GM21786 (cell line): ENCODE results near the gene BOLA1.
"Not testable (repeated sequence)": the region's sequence is repeated elsewhere in the genome, so short reads cannot be mapped to it uniquely, and the experiment has no call there.

Experiments
- ATAC-seq: cut with Tn5 transposase; IDR thresholded peaks from one replicate; pipeline ENCODE4 v1.9.1; 2021; ENCODE audit not compliant: unreplicated experiment

The BOLA1 gene

DNA sequence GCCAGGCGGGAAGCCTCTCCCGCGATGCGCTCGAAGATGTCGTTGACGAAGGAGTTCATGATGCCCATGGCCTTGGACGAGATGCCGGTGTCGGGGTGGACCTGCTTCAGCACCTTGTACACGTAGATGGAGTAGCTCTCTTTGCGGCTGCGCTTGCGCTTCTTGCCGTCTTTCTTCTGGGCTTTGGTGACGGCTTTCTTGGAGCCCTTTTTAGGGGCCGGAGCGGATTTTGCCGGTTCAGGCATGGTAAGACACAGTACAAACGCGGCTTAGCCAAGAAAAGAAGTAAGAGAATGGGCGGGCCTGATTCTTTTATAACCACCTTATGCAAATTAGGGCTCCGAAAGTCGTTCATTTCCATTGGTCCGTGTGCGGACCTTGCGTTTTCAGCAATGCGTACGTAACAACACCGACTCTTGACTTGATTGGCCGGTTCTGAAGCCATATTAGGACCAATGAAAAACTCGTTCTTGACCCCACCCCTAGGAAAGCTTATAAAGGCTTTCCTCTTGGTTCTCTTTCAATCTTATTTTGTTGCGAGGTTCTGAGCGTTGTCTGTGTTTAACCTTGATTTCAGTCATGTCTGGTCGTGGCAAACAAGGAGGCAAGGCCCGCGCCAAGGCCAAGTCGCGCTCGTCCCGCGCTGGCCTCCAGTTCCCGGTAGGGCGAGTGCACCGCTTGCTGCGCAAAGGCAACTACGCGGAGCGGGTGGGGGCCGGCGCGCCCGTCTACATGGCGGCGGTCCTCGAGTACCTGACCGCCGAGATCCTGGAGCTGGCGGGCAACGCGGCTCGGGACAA is 12.8 kb upstream of the BOLA1 start:
- ATAC-seq = peak; percentile 55

DNA sequence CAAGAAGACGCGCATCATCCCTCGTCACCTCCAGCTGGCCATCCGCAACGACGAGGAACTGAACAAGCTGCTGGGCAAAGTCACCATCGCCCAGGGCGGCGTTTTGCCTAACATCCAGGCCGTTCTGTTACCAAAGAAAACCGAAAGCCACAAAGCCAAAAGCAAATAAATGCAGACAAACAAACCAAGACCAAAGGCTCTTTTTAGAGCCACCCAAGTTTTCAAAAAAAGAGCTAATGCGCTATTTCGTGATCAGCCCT is 12.2 kb upstream of the BOLA1 start:
- ATAC-seq = not testable (repeated sequence)

DNA sequence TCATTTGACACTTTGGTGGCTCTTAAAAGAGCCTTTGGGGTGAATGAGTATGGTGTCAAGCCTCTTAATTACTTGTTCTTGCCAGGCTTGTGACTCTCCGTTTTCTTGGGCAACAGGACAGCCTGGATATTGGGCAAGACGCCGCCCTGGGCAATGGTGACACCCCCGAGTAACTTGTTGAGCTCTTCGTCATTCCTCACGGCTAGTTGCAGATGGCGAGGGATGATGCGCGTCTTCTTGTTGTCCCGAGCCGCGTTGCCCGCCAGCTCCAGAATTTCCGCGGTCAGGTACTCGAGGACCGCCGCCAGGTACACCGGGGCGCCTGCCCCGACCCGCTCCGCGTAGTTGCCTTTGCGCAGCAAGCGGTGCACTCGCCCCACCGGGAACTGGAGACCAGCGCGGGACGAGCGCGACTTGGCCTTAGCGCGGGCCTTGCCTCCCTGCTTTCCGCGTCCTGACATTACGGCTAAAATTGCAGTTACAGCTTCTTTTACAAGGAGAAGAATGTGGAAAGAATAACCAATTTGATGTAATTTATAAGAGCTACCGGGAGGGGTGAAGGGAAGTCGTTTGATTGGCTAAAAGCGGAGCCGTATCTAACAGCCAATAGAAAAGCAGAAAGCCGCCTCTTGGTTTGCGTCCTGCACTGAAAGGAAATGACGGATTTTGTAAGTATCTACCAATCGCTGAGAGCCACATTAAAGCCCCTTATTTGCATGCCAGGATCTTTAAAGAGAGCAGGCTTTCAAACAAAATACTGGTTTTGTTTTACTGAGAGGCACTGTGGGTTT is 11.7 kb upstream of the BOLA1 start:
- peak; percentile 45 for ATAC-seq

DNA sequence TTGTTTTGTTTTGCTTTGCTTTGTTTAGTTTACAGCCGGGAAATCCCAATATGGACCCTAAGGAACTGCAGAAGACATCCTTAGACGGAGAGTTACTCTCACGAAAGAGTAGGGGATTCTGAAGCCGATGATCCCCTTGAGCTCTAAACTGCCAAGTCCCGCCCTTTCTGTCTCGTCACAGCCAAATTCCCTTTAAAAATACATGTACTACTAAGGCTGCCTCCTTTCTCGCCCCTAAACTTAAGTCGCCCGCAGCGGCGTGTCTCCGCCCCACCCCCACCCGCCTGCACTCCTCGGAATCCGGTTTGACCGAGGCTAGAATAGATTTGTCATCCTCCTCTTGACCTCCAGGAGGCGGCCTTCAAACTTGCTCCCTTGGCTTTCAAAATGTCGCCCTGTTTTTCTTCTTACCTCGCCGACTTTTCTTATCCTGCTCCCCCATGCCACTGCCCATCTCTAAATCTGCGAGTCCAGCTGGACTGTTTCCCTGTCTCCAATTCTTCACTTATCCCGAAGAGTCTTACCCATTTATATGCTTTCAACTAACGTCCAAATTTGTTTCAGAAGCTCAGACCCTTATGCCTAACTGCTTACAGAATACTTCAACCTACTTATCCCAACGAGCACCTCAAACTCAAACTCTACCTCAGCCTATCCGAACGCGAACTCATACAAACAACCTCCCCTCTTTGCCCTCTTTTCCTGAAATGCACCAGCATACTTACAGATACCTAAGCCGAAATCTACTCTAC is 10.9 kb upstream of the BOLA1 start:
- ATAC-seq = peak; percentile 14

DNA sequence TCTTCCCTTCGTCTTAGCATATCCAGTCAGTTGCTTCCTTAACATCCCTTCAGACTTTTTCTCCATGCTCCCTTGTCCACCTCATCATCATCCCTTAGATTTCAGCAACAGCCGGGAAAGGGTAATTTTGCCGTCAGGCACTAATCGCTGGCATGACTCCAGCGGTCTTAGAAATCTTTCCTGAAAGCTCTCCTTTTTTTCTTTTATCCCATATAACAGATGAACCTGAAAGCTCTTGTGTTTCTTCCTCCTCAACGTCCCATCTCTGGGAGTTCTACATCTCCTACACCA is 10.4 kb upstream of the BOLA1 start:
- no peak for ATAC-seq

DNA sequence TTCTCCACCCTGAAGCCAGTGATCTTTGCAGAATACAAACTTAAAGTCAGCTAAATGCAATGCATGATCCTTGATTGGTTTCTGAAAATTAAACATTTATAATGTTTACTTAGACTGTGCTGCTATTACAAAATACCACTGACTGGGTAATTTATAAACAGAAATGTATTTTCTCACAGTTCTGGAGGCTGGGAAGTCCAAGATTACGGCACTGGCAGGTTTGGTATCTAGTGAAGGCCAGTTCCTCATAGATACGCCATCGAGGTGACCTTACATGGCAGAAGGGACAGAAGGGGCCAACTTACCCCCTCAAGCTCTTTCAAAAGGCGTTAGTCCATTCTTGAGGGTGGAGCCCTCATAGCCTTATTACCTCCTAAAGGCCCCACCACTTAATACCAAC is 2.8 kb upstream of the BOLA1 start:
- ATAC-seq = no peak

DNA sequence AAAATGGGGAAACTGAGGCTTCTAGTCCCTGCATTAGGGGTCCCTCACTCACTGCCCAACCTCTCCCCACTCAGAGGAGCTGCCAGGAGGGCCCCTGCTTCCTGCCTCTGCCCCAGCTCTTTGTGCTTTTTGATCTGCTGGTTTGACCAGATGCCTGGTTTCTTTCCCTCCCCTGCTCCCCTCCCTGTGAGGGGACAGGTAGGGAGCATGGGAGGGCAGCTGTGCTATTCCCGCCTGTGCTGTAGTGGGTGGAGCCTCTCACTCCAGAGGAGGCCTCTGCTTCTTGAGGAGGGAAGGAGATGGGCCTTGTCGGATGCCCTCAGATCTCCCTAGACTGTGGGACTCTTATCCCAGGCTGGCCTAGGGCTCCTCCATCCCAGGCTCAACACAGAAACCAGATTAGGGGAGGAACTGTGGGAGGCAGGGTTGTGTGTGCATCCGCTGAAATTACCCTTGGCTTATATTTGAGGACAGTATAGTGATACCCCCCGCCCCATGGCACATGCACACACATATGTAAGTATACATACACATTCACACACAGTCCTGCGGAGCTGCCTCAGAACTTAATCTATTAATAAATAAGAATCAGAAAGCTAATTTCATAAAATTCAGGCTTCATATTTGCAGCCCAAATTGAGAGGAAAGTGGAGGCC is 4.6 kb downstream of the BOLA1 start:
- ATAC-seq = no peak

DNA sequence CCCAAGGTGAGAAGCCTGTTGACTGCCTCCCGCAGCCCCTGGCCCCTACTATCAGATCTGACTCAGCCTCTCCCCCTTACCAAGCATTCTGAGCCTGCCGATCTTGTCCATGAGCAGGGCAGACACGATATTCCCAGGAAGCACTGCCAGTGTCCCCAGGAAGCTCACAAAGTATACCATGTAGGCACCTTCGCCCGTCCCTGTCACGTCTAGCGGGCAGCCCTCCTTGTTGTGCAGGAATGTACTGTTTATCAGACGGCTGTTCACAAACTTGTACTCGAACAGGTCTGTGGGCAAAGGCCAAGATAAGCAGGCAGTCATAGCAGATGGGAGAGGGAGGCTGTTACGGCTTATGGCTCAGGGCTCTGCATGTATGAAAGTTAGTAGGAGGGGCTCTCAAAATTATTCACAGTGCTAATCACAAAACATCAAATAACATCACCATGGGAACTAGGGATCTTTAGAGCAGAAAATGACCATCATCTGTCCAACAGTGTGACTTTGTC is 7.3 kb downstream of the BOLA1 start:
- ATAC-seq = no peak

DNA sequence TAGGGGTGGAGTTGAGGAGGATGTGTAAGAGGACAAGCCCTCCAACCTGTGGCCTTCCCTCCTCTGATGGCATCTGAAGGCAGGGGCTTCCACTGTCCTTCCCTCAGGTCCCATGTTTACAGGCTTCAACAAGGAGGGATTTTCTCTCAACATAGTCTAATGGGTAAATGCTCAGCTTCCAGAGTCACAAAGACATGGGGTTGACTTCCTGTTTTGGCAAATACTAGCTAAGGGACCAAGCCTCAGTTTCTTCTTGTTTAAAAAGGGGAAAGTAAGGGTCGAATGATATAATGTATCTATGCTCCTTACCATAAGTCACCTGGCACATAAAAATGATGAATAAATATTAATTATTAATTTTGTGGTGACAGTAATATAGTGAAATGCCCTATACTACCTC is 15.2 kb downstream of the BOLA1 start:
- no peak for ATAC-seq

DNA sequence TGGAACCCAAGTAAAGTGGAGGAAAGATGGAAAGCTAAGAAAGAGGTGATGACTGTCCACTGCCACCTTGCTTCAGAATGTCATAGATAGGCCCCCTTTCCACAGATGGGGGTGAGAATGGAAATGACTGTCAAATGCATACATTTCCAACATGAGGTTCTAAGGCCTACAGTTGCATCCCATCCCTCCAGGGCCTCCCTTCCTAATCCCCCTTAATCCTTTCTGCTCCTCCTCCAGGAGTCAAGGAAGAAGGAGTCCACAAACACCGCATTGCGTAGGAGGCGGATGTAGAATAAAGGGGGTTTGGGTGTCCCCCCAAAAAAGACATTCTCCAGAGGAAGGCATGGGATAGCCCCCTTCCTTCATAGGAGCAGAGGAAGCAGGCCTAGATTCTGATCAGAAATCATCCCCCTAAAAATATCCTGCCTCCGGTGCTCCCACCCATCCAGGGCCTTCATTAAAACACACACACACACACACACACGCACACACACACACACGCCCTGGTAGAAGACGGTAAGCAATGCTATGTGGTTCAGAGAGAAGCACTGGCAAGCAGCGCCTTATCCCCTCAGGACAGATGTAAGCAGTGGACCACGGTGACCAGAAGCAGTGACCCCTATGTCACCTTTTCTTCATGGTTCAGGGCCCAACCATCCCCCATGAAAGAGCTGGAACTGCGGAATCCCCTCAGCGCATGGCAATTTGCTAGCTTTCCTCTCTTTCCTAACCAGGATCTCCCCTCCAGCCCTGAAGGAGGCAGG is 16.2 kb downstream of the BOLA1 start:
- ATAC-seq = no peak

DNA sequence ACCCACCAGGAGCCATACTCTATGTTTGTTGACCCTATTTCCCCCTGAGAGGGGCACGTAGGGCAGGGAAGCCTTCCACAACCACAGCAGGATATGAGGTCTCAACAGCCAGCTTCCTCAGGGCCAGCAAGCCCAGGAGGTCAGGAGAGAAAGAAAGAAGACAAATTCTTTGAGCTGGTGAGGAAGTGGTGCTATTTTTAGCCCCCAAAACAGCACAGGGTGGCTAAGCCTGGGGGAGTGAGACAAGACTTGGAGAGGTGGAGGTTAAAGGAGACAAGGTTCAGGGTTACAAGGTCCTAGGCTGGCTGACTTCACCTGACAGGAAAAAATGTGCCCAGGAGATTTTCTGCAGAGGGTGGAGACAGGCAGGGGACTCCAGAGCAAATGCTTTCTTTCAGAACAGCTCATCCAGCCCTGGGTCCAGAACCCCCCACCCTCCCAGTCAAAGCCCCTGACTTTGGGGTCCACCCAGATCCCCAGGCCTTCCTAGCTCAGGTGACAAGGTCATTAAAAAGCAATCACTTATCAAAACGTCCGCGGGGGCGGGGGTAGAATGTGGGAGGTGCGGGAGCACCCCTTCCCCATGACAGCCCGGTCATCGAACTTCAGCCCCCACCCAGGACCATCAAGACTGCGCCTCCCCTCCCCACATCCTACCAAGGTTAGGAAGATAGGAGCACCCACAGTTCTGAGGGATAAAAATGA is 17.0 kb downstream of the BOLA1 start:
- no peak for ATAC-seq

DNA sequence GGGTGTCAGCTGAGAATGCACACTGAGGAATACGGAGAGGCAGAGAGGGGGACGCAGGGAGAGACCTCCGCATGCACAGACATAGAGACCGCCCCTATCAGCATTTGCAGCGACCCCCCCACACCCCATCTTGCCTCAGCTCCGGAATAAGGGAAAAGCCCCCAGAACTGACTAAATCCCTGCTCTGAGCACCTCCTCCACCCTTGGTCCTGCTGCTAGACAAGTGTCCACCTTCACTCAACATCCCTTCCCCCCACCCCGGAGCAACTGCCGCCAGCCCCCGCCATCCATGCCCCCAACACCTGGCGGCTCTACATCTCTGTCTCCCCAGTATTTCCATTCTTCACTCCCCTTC is 17.5 kb downstream of the BOLA1 start:
- ATAC-seq = no peak

DNA sequence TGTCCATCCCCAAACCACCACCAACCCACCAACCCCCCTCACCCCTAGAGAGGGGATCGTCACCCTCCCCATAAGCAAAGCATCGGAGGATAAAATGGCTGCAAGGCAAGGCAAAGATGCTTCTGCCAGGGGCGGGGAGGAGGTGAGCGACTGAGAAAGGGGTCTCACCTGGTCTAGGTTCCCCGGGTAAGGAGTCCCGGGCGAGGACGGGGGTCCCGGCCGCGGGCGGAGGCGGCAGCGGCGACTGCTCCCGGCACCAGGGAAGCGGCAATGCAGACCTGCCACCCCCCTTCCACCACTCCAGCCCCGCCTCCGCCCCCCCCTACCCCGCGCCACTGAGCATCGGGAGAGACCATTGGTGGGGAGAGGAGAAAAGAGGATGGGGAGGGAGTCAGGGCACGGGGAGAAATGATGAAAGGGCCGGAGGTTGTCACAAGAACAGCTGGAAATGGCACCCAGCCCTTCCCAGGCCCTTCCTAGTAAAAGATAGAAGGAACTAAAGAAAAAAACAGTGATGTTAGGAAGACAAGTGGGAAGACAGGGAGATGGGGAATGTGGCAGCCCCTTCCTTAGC is 18.3 kb downstream of the BOLA1 start, which contains the start of gene SV2A:
TSS of gene SV2A (minus strand) at position 274 of the 574 bp plus-strand sequence. CDS start 4,004 bp downstream, outside the sequence.
- no peak for ATAC-seq

DNA sequence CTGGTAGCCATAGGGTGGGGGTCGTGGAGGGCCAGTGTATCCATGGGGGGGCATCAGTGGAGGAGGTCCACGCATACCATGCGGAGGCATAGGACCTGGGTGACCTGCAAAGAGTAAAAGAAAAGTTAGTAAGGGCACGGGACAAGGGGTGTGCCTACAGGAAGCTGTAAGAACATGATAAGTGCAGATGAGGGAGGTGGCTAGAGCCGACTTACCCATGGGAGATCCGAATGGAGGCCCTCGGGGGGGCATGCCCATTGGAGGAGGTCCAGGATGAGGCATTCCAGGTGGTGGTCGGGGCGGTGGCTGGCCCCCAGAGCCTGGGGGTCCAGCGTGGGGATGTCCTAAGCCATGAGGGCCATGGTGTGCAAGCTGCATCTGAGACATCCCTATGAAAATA is 24.3 kb downstream of the BOLA1 start:
- no peak for ATAC-seq

DNA sequence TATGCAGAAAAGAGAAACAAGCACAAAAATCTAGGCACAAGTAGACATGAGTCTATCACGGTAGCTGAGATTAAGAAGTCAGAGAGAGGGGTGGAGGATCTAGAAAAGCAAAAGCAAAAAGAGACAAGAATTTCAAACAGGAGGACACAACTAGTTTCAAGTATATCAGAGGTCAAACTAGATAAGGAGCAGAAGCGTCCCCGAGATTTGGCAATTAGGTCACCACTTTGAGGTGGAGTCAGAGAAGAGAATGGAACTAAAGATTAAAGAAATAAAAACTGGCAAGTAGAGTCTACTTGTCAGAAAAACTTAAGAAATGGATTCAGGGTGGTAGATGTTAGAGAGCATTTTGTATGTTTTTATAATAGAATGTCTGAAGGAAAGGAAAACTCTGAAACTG is 26.0 kb downstream of the BOLA1 start:
- no peak for ATAC-seq

DNA sequence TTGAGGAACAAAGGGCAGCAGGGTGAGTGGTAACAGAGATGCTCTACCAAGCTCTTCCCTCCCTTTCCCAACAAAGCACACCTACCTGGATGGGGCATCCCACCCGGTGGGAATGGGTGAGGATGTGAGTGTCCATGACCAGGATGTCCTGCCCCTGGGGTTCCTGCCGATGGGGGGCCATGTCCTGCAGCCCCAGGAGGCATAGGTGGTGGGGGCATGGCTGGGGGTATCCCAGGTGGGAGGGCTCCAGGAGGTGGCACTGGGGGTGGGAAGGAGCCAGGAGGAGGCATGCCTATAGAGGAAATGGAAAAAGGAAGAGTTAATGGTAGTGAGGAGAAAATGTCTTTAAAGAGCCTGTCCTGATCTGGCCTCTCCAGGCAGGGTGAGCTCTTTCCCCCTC is 26.4 kb downstream of the BOLA1 start:
- no peak for ATAC-seq

DNA sequence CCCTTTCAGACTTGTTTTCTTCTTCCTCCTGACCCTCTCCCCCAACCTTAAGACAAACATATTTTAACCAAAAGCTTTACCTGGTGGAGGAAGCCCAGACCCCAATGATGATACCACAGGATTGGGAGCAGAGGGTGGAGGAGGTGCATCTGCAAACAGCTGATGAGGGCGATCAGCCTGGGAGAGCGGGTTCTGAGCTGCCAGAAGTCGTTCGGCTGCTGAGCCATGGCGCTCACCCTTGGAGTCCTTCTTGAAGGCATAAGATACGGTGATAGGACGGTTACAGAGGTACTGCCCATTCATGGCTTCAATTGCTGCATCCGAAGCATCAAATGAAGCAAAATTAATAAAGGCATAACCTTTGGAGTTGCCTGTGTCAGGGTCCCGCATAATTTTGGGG is 26.9 kb downstream of the BOLA1 start:
- no peak for ATAC-seq

DNA sequence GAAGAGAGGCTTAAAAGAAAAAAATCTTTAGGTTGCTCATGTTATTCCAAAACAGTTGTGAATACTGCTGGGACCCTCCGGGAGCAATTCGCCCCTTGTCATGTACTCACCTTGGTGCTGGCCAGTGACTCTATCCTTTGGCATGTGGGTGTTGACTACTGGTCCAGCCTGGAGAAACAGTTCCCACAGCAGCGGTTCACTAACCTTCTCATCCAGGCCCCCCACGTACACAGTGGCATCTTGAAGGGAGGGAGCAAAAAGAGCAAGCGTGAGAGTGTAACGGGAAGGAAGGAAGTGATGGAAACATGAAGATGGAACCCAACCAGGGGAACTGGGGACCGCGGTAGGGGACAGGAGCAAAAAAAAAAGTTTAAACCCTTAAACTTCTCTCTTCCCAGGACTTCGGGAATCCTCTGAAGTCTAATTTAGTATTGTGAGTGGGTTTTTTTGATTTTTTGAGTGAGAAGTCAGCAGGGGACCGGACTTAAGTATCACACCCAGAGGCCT is 27.7 kb downstream of the BOLA1 start:
- ATAC-seq = no peak

DNA sequence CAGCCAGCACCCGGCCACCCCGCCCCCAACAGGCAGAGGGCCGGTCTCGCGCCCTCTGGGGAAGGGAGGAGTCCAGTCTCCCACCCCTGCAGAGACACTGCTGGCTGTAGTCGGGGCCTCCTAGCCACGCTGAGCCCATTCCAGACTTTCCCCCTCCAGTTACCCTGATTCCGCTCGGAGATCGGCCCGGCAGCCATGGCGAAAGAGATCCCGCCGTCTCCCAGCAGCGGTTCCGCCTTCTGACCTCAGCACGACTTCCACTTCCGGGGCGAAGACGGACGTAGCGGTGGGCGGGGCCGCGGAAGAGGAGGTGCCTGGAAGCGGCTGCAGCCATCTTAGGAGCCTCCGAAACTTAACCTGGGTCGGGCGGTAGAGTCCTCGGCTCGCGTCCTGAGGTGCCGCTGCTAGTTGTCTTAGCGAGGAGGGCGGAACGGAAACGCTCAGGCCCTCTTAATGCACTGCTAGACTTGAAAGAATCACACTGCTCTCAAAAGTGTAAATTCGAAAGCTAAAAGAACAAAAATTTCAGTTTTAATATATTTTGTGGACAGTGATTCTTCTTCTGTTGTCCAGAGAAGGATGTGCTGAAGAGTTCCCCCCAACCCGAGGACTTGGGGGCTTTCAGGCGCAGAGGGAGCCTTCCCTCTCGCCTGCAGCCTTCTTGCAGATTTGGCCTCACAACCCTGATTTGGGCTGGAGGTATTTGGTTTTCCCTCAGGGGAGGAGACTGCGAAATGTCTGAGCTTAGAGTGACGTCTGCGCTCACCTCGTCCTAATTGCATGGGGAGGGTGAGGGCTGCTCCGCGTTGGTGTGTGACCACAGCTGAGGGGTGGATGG is 28.4 kb downstream of the BOLA1 start, which contains the start of gene SF3B4:
TSS of gene SF3B4 (minus strand) at position 241 of the 838 bp plus-strand sequence. CDS start at position 197, 44 bp downstream.
- peak; percentile 92 for ATAC-seq
